Measurements from ENCODE around the gene ERG. TPM values are rescaled to one million over a fixed set of nuclear protein-coding genes. Genes with fewer than 3 reads are reported as not detected.

The ERG gene
- total RNA-seq, 1 donor from 2014 or later, result under 0.01 TPM

DNA sequence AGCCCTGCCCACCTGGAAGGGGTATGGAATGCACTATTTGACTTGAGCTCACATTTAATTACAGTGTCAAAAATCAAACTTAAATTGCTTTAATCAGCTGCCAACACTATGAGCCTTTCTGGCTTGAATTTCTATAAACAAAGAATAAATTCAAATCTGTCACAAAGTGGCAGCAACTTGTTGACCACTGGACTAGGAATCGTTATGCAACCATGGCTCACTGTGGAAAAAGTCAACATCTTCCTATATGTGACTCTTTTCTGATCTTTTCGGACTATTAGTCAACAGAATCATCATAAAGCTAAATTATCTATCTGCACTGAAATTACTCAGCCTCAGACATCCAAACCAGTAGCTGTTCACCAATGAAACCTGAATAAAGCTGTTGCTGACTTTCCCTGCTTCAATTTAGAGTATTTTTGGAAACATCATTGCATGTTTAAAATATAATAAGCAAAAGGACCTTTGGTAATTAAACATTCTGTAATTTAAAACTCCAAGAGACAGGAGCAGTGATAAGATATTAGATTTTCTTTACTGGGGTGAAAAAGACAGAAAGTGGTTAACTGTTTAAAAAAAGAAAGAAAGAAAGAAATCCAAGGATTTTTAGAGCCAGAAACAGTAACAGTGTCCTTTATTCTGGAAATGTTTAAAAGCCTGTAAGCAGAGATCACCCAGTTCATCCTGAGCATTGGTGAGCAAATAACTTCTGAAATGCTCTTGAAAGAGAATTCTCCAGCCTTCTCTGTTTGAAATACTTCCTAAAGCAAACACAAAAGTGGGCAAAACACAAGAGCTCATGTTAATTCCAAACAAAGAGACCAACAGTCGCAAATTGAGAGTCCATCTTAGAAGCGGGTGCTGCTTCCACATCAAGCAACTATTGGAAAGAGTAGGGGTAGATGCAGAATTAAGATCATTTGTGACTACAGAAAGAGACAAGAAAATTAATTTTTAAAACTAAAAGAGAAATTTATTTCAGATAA, 26.2 kb upstream of the ERG start:
- H3K4me3 ChIP-seq (ENCODE audit: low read depth, low read length), result no peak overlapping the region
- no peak for FAIRE-seq
- no peak for DNase-seq (ENCODE audit: low read depth)
- no peak for TF ChIP-seq CTCF (IDR thresholded peaks at IDR 0.05; ENCODE audit: insufficient read depth, low read length, severe bottlenecking)
- peaks cover 2% of the 10 kb centered on the region for H3K27me3 ChIP-seq (ENCODE audit: control insufficient read depth, insufficient read depth, low read length)
- H3K36me3 ChIP-seq (ENCODE audit: control insufficient read depth, insufficient read depth, low read length), result no peaks in the 10 kb centered on the region

GRCh38 chr21:38520511-38520910, 22.2 kb upstream of the ERG start:
- H3K27me3 ChIP-seq (ENCODE audit: control insufficient read depth, insufficient read depth, low read length), result peaks cover 2% of the 10 kb centered on the region
- FAIRE-seq (no peak), DNase-seq (ENCODE audit: low read depth) (no peak)
- H3K4me3 ChIP-seq (ENCODE audit: low read depth, low read length), result no peak overlapping the region
- no peak for TF ChIP-seq CTCF (IDR thresholded peaks at IDR 0.05; ENCODE audit: insufficient read depth, low read length, severe bottlenecking)
- no peaks in the 10 kb centered on the region for H3K36me3 ChIP-seq (ENCODE audit: control insufficient read depth, insufficient read depth, low read length)

- Histone ChIP-seq H3K27me3 (ENCODE audit: control insufficient read depth, insufficient read depth, low read length) (no peaks in the 10 kb centered on the region), H3K4me3 (ENCODE audit: low read depth, low read length) (no peak overlapping the region), H3K36me3 (ENCODE audit: control insufficient read depth, insufficient read depth, low read length) (no peaks in the 10 kb centered on the region)
- no peak for DNase-seq (ENCODE audit: low read depth)
- no peak for FAIRE-seq
- TF ChIP-seq CTCF (IDR thresholded peaks at IDR 0.05; ENCODE audit: insufficient read depth, low read length, severe bottlenecking), result no peak
Measured at GRCh38 chr21:38511662-38512243, 13.5 kb upstream of the ERG start.

GRCh38 chr21:38511198-38511597, 12.9 kb upstream of the ERG start:
- FAIRE-seq (no peak), DNase-seq (ENCODE audit: low read depth) (no peak)
- H3K36me3 ChIP-seq (ENCODE audit: control insufficient read depth, insufficient read depth, low read length), result no peaks in the 10 kb centered on the region
- no peak overlapping the region for H3K4me3 ChIP-seq (ENCODE audit: low read depth, low read length)
- no peak for TF ChIP-seq CTCF (IDR thresholded peaks at IDR 0.05; ENCODE audit: insufficient read depth, low read length, severe bottlenecking)
- H3K27me3 ChIP-seq (ENCODE audit: control insufficient read depth, insufficient read depth, low read length), result no peaks in the 10 kb centered on the region

- DNase-seq (ENCODE audit: low read depth) (no peak), FAIRE-seq (no peak)
- no peak for TF ChIP-seq CTCF (IDR thresholded peaks at IDR 0.05; ENCODE audit: insufficient read depth, low read length, severe bottlenecking)
- Histone ChIP-seq H3K36me3 (ENCODE audit: control insufficient read depth, insufficient read depth, low read length) (no peaks in the 10 kb centered on the region), H3K4me3 (ENCODE audit: low read depth, low read length) (no peak overlapping the region), H3K27me3 (ENCODE audit: control insufficient read depth, insufficient read depth, low read length) (no peaks in the 10 kb centered on the region)
Measured at GRCh38 chr21:38507374-38507942, 9.2 kb upstream of the ERG start.

Data from bronchial epithelial cell (primary cell).